Measurements from ENCODE around the gene DERL2.

DNA sequence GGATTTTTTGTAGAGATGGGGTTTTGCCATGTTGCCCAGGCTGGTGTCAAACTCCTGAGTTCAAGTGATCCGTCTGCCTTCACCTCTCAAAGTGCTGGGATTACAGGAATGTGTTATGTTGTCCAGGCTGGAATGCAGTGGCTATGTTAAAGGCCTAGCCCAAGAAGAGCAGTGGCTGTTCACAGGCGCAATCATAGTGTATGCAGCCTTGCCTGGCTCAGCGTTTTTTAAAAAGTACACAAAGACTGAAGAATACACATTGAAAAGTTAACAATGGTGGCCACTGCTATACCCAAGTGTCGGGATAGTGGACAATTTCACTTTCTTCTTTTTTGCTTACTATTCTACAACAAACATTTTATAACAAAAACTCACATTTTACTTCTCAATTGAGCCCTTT, 7.0 kb downstream of the DERL2 start:
- TF ChIP-seq, protein P1, sequence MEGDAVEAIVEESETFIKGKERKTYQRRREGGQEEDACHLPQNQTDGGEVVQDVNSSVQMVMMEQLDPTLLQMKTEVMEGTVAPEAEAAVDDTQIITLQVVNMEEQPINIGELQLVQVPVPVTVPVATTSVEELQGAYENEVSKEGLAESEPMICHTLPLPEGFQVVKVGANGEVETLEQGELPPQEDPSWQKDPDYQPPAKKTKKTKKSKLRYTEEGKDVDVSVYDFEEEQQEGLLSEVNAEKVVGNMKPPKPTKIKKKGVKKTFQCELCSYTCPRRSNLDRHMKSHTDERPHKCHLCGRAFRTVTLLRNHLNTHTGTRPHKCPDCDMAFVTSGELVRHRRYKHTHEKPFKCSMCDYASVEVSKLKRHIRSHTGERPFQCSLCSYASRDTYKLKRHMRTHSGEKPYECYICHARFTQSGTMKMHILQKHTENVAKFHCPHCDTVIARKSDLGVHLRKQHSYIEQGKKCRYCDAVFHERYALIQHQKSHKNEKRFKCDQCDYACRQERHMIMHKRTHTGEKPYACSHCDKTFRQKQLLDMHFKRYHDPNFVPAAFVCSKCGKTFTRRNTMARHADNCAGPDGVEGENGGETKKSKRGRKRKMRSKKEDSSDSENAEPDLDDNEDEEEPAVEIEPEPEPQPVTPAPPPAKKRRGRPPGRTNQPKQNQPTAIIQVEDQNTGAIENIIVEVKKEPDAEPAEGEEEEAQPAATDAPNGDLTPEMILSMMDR (conservative IDR thresholded peaks at IDR 0.05; ENCODE audit: low read depth, low read length) = no peak
- no peak for TF ChIP-seq EZH2 (IDR thresholded peaks at IDR 0.05; ENCODE audit: low read length, unreplicated experiment)
- TF ChIP-seq EZH2phosphoT487 (IDR thresholded peaks at IDR 0.05; ENCODE audit: borderline replicate concordance, low read length) = no peak

Data from PC-3 (cell line).